GM12874 (cell line): ENCODE data around the gene DIPK1A.

Experiments
- CTCF ChIP-seq: IDR thresholded peaks from 2 replicates; pipeline ENCODE4 v1.5.1; 2011; ENCODE audit warnings: low read depth, mild to moderate bottlenecking, control low read depth, low read length, moderate library complexity; ENCODE audit not compliant: insufficient read depth

Gene DIPK1A

DNA sequence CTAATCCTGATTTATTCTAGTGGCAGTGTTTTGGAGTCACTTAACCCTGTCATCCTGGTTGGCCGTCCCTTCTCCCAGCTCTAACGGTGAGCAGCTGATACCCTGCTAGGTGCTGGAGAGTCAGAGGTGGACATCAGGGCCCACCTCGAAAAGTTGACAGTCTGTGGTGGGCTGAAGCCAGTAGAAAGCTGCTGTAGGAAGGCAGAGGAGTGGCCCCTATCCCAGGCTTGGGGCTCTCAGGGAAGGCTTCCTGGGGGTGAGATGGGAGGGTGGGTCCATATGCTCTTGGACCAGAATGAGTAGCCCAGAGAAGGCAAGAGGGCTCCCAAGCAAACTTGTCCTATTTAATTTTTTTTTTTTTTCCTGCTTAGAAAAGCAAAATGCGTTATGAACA lies 129.9 kb downstream of the DIPK1A start:
- TF ChIP-seq CTCF = no peak

GRCh38 chr1:92826792-92827191 lies 134.5 kb downstream of the DIPK1A start:
- no peak for TF ChIP-seq CTCF

- TF ChIP-seq CTCF = no peak
These were observed 138.4 kb downstream of the DIPK1A start for GRCh38 chr1:92822879-92823278.

- TF ChIP-seq CTCF = no peak
These were observed 140.7 kb downstream of the DIPK1A start for GRCh38 chr1:92820551-92820950.

GRCh38 chr1:92820024-92820423 lies 141.2 kb downstream of the DIPK1A start:
- TF ChIP-seq CTCF = no peak

- TF ChIP-seq CTCF = peak; percentile 79
These were observed 143.1 kb downstream of the DIPK1A start for GRCh38 chr1:92817986-92818764.

GRCh38 chr1:92817137-92817697 lies 144.0 kb downstream of the DIPK1A start:
- TF ChIP-seq CTCF = no peak
